ENCODE results near the gene EYA4.

Gene EYA4

GRCh38 chr6:133241086-133241900 is at the start of gene EYA4:
TSS of gene EYA4 (plus strand) at chr6:133241357. CDS start at chr6:133274781, 33,424 bp downstream.
- no peak for DNase-seq (ENCODE audit: low spot score)
- no peak for TF ChIP-seq CTCF (IDR thresholded peaks at IDR 0.05; ENCODE audit: extremely low read depth, missing control alignments)

GRCh38 chr6:133193396-133193795 is 47.8 kb upstream of the EYA4 start:
- TF ChIP-seq CTCF (IDR thresholded peaks at IDR 0.05; ENCODE audit: extremely low read depth, missing control alignments), result no peak
- no peak for DNase-seq (ENCODE audit: low spot score)

GRCh38 chr6:133198725-133199124 is 42.4 kb upstream of the EYA4 start:
- DNase-seq (ENCODE audit: low spot score), result no peak
- TF ChIP-seq CTCF (IDR thresholded peaks at IDR 0.05; ENCODE audit: extremely low read depth, missing control alignments), result no peak

- DNase-seq (ENCODE audit: low spot score), result no peak
- TF ChIP-seq CTCF (IDR thresholded peaks at IDR 0.05; ENCODE audit: extremely low read depth, missing control alignments), result no peak
Measured at GRCh38 chr6:133201231-133201630, 39.9 kb upstream of the EYA4 start.

- no peak for DNase-seq (ENCODE audit: low spot score)
- no peak for TF ChIP-seq CTCF (IDR thresholded peaks at IDR 0.05; ENCODE audit: extremely low read depth, missing control alignments)
Measured at GRCh38 chr6:133202610-133203343, 38.4 kb upstream of the EYA4 start.

GRCh38 chr6:133203344-133203697 is 37.8 kb upstream of the EYA4 start:
- no peak for TF ChIP-seq CTCF (IDR thresholded peaks at IDR 0.05; ENCODE audit: extremely low read depth, missing control alignments)
- no peak for DNase-seq (ENCODE audit: low spot score)

- no peak for DNase-seq (ENCODE audit: low spot score)
- no peak for TF ChIP-seq CTCF (IDR thresholded peaks at IDR 0.05; ENCODE audit: extremely low read depth, missing control alignments)
Measured at GRCh38 chr6:133205304-133205703, 35.9 kb upstream of the EYA4 start.
